Pancreas (tissue), 10 donors: Measurements from ENCODE around the gene HIVEP3. TPM values are rescaled to one million over a fixed set of nuclear protein-coding genes. Genes with fewer than 3 reads are reported as not detected.
A peak's percentile ranks its signal among the peaks of the same experiment; 100 is the strongest.

ENCODE experiments used
- ATAC-seq, 4 donors: fragments of 200-7000 bp; cut with Tn5 transposase; one replicate each; pipeline versions ENCODE4 v1.8.0 to v1.9.1; 2020; ENCODE audit warnings: mild to moderate bottlenecking in 4 of 4, moderate library complexity in 4 of 4
- DNase-seq, 6 donors: peaks; one replicate each; pipeline ENCODE4 v3.0.0-alpha.2; 2020
- FAIRE-seq: peaks from 2 replicates; lab custom pipeline; 2012; peaks lifted over from hg19 to GRCh38; lab: Jason Lieb, UNC
- H3K27ac ChIP-seq, 4 donors: fragments of 200-600 bp; sonication (generic); 1 replicate in 3 of 4; 2 replicates in 1 of 4; pipeline versions ENCODE4 v1.5.0 to v1.8.0; 2020
- H3K27me3 ChIP-seq, 4 donors: fragments of 200-600 bp; one replicate each; pipeline ENCODE4 v1.8.0; 2021
- H3K36me3 ChIP-seq, 3 donors: fragments of 200-600 bp; sonication (generic) in 1 of 3; one replicate each; pipeline versions ENCODE4 v1.5.0 to v1.8.0; 2020 to 2021
- H3K4me1 ChIP-seq, 3 donors: fragments of 200-600 bp; one replicate each; pipeline ENCODE4 v1.8.0; 2021
- H3K4me3 ChIP-seq, 4 donors: fragments of 200-600 bp; sonication (generic) in 2 of 4; one replicate each; pipeline versions ENCODE4 v1.5.0 to v1.8.0; 2020 to 2021
- H3K9me3 ChIP-seq, 4 donors: fragments of 200-600 bp; one replicate each; pipeline ENCODE4 v1.8.0; 2021
- WGBS, 2 donors: extraction: QIAGEN DNeasy Blood & Tissue Kit; methylation state at CpG; one replicate each; pipeline ENCODE4 v1.1.7; 2013; 5-methylcytosine and 5-hydroxymethylcytosine counted together
- intact Hi-C, 3 donors: fragments of 100-400 bp; cut with DNase I; formaldehyde crosslinking; loops; one replicate each; pipeline versions ENCODE4 v1.11.1 to v1.14.2; 2022
- polyA plus RNA-seq, 2 donors: library from polyadenylated mRNA; stranded (reverse); fragments of 200-250 nt; gene quantifications; one replicate each; pipeline ENCODE4 v1.2.3, GENCODE V29; 2013
- total RNA-seq, 6 donors: library from RNA; stranded (reverse); fragmentation: NEBNext Ultra II Directional in 4 of 6; extraction: Animal tissue kit (Norgen Biotek cat#: 25700) in 4 of 6; gene quantifications; one replicate each; pipeline versions ENCODE4 v1.2.1 to v1.2.4, GENCODE V29; 2021 to 2023
- TF ChIP-seq, protein P1 (sequence below), 4 donors: fragments of 200-600 bp; sonication (generic) in 3 of 4; IDR thresholded peaks; one replicate each; pipeline versions ENCODE4 v1.5.0 to v1.8.0; 2021; ENCODE audit warnings: antibody characterized with exemption in 4 of 4
- donor health status: healthy with polysubstance abuse.
- donor health status: DM: no; HTN: no; CAD: no; lungs with moderate emphysema.
- donor health status: DM: no; HTN: no; CAD: no.
- donor health status: control.
- donor health status: control.
- donor health status: Bipolar disorder and iron deficiency.
- donor health status: DM: yes; HTN: yes; CAD: no.
- donor health status: DM: no; HTN: no; CAD: no.
- donor health status: DM: no; HTN: no; CAD: no.
- donor health status: DM: yes; HTN: yes; CAD: no.

The HIVEP3 gene
- total and polyA plus RNA-seq, 8 donors, result 2.7 to 5.0 (median 3.1) TPM

GRCh38 chr1:41461790-41462679 lies 456.7 kb downstream of the HIVEP3 start:
- H3K9me3 ChIP-seq, result no peaks in the 10 kb centered on the region
- intact Hi-C loops, result no loop called here
- 49 to 58% methylated on average over 4 of the region's 4 CpGs for WGBS, 2 donors
- TF ChIP-seq, protein P1, sequence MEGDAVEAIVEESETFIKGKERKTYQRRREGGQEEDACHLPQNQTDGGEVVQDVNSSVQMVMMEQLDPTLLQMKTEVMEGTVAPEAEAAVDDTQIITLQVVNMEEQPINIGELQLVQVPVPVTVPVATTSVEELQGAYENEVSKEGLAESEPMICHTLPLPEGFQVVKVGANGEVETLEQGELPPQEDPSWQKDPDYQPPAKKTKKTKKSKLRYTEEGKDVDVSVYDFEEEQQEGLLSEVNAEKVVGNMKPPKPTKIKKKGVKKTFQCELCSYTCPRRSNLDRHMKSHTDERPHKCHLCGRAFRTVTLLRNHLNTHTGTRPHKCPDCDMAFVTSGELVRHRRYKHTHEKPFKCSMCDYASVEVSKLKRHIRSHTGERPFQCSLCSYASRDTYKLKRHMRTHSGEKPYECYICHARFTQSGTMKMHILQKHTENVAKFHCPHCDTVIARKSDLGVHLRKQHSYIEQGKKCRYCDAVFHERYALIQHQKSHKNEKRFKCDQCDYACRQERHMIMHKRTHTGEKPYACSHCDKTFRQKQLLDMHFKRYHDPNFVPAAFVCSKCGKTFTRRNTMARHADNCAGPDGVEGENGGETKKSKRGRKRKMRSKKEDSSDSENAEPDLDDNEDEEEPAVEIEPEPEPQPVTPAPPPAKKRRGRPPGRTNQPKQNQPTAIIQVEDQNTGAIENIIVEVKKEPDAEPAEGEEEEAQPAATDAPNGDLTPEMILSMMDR (IDR thresholded peaks at IDR 0.05), result no peak
- no peaks in the 10 kb centered on the region for H3K36me3 ChIP-seq
- H3K4me1 ChIP-seq, result peaks cover 4 to 12% (median 10%) of the 10 kb centered on the region in 3 donors
- H3K27ac ChIP-seq, result no peak overlapping the region
- ATAC-seq, result peak in 2 of 4 donors; percentile 42 to 56
- DNase-seq, result no peak
- FAIRE-seq, result peak; percentile 23
- no peak overlapping the region for H3K4me3 ChIP-seq
- H3K27me3 ChIP-seq, result no peaks in the 10 kb centered on the region

GRCh38 chr1:41456847-41457540 lies 461.7 kb downstream of the HIVEP3 start:
- Histone ChIP-seq H3K27me3 (no peaks in the 10 kb centered on the region), H3K36me3 (no peaks in the 10 kb centered on the region), H3K4me1 (no peaks in the 10 kb centered on the region), H3K9me3 (no peaks in the 10 kb centered on the region), H3K4me3 (no peak overlapping the region), H3K27ac (no peak overlapping the region)
- TF ChIP-seq, protein P1 (IDR thresholded peaks at IDR 0.05), result no peak
- FAIRE-seq, result no peak
- intact Hi-C loops, result no loop called here
- 85 to 86% methylated on average over 10 of the region's 10 CpGs for WGBS, 2 donors
- no peak for ATAC-seq
- DNase-seq, result no peak

Other genes with a start within 250 kb of the HIVEP3 start
- gene GUCA2B, start 234.5 kb upstream of the HIVEP3 start, total RNA-seq, result 1 to 10 TPM in 1 of 6 donors, under 1 TPM in 2, not detected in 3; 0.37 to 1.4 (median 0.38) TPM
- under 1 TPM; 0.68 to 0.80 TPM for gene GUCA2B, start 234.5 kb upstream of the HIVEP3 start, polyA plus RNA-seq
- 1 to 10 TPM in 2 of 6 donors, under 1 TPM in 3, not detected in 1; 0.55 to 1.4 (median 0.69) TPM for gene GUCA2A, start 245.8 kb upstream of the HIVEP3 start, total RNA-seq
- 1 to 10 TPM; 1.8 to 3.4 TPM for gene GUCA2A, start 245.8 kb upstream of the HIVEP3 start, polyA plus RNA-seq